HEK293 (cell line): ENCODE results near the gene PWP1.

Experiments used
- BCL6B ChIP-seq: fragments of 450-650 bp; formaldehyde crosslinking; IDR thresholded peaks from 2 replicates; pipeline ENCODE4 v1.5.1; 2017; ENCODE audit warnings: missing biosample characterization, missing genetic modification characterization
- GLI2 ChIP-seq: fragments of 450-650 bp; formaldehyde crosslinking; IDR thresholded peaks from 2 replicates; pipeline ENCODE4; 2017; ENCODE audit warnings: missing biosample characterization, missing genetic modification characterization, low read depth, borderline replicate concordance
- IKZF3 ChIP-seq: fragments of 450-650 bp; IDR thresholded peaks from 2 replicates; pipeline ENCODE4 v1.5.0; 2018; ENCODE audit warnings: missing biosample characterization, mild to moderate bottlenecking, missing genetic modification characterization, moderate library complexity
- KLF10 ChIP-seq: fragments of 450-650 bp; IDR thresholded peaks from 2 replicates; pipeline ENCODE4 v1.5.1; 2018; ENCODE audit warnings: missing biosample characterization, mild to moderate bottlenecking, missing genetic modification characterization
- SP3 ChIP-seq: fragments of 450-650 bp; formaldehyde crosslinking; IDR thresholded peaks from 2 replicates; pipeline ENCODE4 v1.5.1; 2016; ENCODE audit warnings: missing biosample characterization, missing genetic modification characterization
- SP7 ChIP-seq: fragments of 450-650 bp; formaldehyde crosslinking; IDR thresholded peaks from 2 replicates; pipeline ENCODE4 v1.5.1; 2016; ENCODE audit warnings: missing biosample characterization, missing genetic modification characterization
- WT1 ChIP-seq: fragments of 450-650 bp; formaldehyde crosslinking; IDR thresholded peaks from 2 replicates; pipeline ENCODE4 v1.5.1; 2016; ENCODE audit warnings: missing biosample characterization, missing genetic modification characterization
- YY1 ChIP-seq: fragments of 450-650 bp; formaldehyde crosslinking; IDR thresholded peaks from 2 replicates; pipeline ENCODE4 v1.5.1; 2018; ENCODE audit warnings: missing biosample characterization, missing genetic modification characterization
- ZFHX2 ChIP-seq: fragments of 450-650 bp; formaldehyde crosslinking; conservative IDR thresholded peaks from 2 replicates; pipeline ENCODE4 v1.5.1; 2016; ENCODE audit warnings: missing biosample characterization, missing genetic modification characterization
- ZFP37 ChIP-seq: fragments of 450-650 bp; formaldehyde crosslinking; IDR thresholded peaks from 2 replicates; pipeline ENCODE4 v1.5.1; 2016; ENCODE audit warnings: missing biosample characterization, missing genetic modification characterization
- ZIC2 ChIP-seq: fragments of 450-650 bp; formaldehyde crosslinking; IDR thresholded peaks from 2 replicates; pipeline ENCODE4 v1.5.1; 2016; ENCODE audit warnings: missing biosample characterization, missing genetic modification characterization
- ZNF112 ChIP-seq: fragments of 450-650 bp; formaldehyde crosslinking; IDR thresholded peaks from 2 replicates; pipeline ENCODE4 v1.5.0; 2017; ENCODE audit warnings: missing biosample characterization, missing genetic modification characterization
- ZNF174 ChIP-seq: fragments of 450-650 bp; formaldehyde crosslinking; IDR thresholded peaks from 2 replicates; pipeline ENCODE4 v1.5.0; 2017; ENCODE audit warnings: missing biosample characterization, mild to moderate bottlenecking, missing genetic modification characterization
- ZNF239 ChIP-seq: fragments of 450-650 bp; formaldehyde crosslinking; IDR thresholded peaks from 2 replicates; pipeline ENCODE4 v1.5.1; 2016; ENCODE audit warnings: missing biosample characterization, missing genetic modification characterization
- ZNF248 ChIP-seq: fragments of 450-650 bp; formaldehyde crosslinking; IDR thresholded peaks from 2 replicates; pipeline ENCODE4 v1.5.1; 2017; ENCODE audit warnings: missing biosample characterization, missing genetic modification characterization
- ZNF26 ChIP-seq: fragments of 450-650 bp; formaldehyde crosslinking; IDR thresholded peaks from 2 replicates; pipeline ENCODE4 v1.5.1; 2016; ENCODE audit warnings: missing biosample characterization, missing genetic modification characterization
- ZNF266 ChIP-seq: fragments of 450-650 bp; formaldehyde crosslinking; IDR thresholded peaks from 2 replicates; pipeline ENCODE4 v1.5.1; 2016; ENCODE audit warnings: missing biosample characterization, missing genetic modification characterization, low read depth
- ZNF302 ChIP-seq: fragments of 450-650 bp; formaldehyde crosslinking; IDR thresholded peaks from 2 replicates; pipeline ENCODE4 v1.5.1; 2016; ENCODE audit warnings: missing biosample characterization, missing genetic modification characterization, low read depth
- ZNF324 ChIP-seq: fragments of 450-650 bp; formaldehyde crosslinking; IDR thresholded peaks from 2 replicates; pipeline ENCODE4 v1.5.1; 2016; ENCODE audit warnings: missing biosample characterization, missing genetic modification characterization
- ZNF362 ChIP-seq: fragments of 450-650 bp; formaldehyde crosslinking; IDR thresholded peaks from 2 replicates; pipeline ENCODE4 v1.5.1; 2016; ENCODE audit warnings: missing biosample characterization, missing genetic modification characterization
- ZNF394 ChIP-seq: fragments of 450-650 bp; formaldehyde crosslinking; IDR thresholded peaks from 2 replicates; pipeline ENCODE4 v1.5.1; 2016; ENCODE audit warnings: missing biosample characterization, missing genetic modification characterization, mild to moderate bottlenecking, moderate library complexity, borderline replicate concordance
- ZNF398 ChIP-seq: fragments of 450-650 bp; formaldehyde crosslinking; IDR thresholded peaks from 2 replicates; pipeline ENCODE4 v1.5.1; 2017; ENCODE audit warnings: missing biosample characterization, missing genetic modification characterization
- ZNF626 ChIP-seq: fragments of 450-650 bp; sonication (Bioruptor Pico); formaldehyde crosslinking; IDR thresholded peaks from 2 replicates; pipeline ENCODE4 v1.5.1; 2018; ENCODE audit warnings: missing biosample characterization, missing genetic modification characterization, inconsistent platforms
- ZNF629 ChIP-seq: fragments of 450-650 bp; formaldehyde crosslinking; IDR thresholded peaks from 2 replicates; pipeline ENCODE4 v1.5.1; 2017; ENCODE audit warnings: missing biosample characterization, missing genetic modification characterization
- ZNF76 ChIP-seq: fragments of 450-650 bp; formaldehyde crosslinking; IDR thresholded peaks from 2 replicates; pipeline ENCODE4; 2016; ENCODE audit warnings: low read depth, missing biosample characterization, missing genetic modification characterization, borderline replicate concordance
- ZSCAN30 ChIP-seq: fragments of 450-650 bp; IDR thresholded peaks from 2 replicates; pipeline ENCODE4 v1.5.1; 2018; ENCODE audit warnings: missing biosample characterization, mild to moderate bottlenecking, missing genetic modification characterization, moderate library complexity
- TF ChIP-seq, protein P1 (sequence below): IDR thresholded peaks from 2 replicates; pipeline ENCODE4 v1.6.1; 2011; ENCODE audit warnings: mild to moderate bottlenecking, low read depth, low read length, borderline replicate concordance
- TF ChIP-seq, protein P2 (sequence below): fragments of 450-650 bp; formaldehyde crosslinking; optimal IDR thresholded peaks from 2 replicates; pipeline ENCODE3; 2016; ENCODE audit warnings: missing biosample characterization, mild to moderate bottlenecking, missing genetic modification characterization
- TF ChIP-seq, protein P3 (sequence below): sonication (generic); formaldehyde crosslinking; IDR thresholded peaks from 2 replicates; pipeline ENCODE4 v1.8.1; 2022; ENCODE audit warnings: mild to moderate bottlenecking, moderate library complexity, missing genetic modification reagents

The PWP1 gene

GRCh38 chr12:107685360-107686248 is at the start of gene PWP1 (continued):
- TF ChIP-seq ZNF398 (tag by site-specific recombination), result no peak
- peak; percentile 91 for TF ChIP-seq YY1 (tag by site-specific recombination)
- no peak for TF ChIP-seq ZNF239 (tag by site-specific recombination)
- TF ChIP-seq ZNF629 (tag by site-specific recombination), result no peak
- TF ChIP-seq ZNF302 (tag by site-specific recombination), result no peak
- peak; percentile 82 for TF ChIP-seq SP3 (tag by site-specific recombination)
- TF ChIP-seq KLF10 (tag by site-specific recombination), result no peak; the same call in 1 of the 2 replicates
- no peak for TF ChIP-seq ZNF112 (tag by site-specific recombination)
- TF ChIP-seq ZNF248 (tag by site-specific recombination), result no peak
- no peak for TF ChIP-seq ZNF626 (tag by site-specific recombination)
- TF ChIP-seq SP7 (tag by site-specific recombination), result peak; percentile 54; the same call in 1 of the 2 replicates
- no peak for TF ChIP-seq ZNF174 (tag by site-specific recombination)
- peak; percentile 23; the same call in 1 of the 2 replicates for TF ChIP-seq ZNF324 (tag by site-specific recombination)
- TF ChIP-seq, protein P1, sequence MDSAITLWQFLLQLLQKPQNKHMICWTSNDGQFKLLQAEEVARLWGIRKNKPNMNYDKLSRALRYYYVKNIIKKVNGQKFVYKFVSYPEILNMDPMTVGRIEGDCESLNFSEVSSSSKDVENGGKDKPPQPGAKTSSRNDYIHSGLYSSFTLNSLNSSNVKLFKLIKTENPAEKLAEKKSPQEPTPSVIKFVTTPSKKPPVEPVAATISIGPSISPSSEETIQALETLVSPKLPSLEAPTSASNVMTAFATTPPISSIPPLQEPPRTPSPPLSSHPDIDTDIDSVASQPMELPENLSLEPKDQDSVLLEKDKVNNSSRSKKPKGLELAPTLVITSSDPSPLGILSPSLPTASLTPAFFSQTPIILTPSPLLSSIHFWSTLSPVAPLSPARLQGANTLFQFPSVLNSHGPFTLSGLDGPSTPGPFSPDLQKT, result no peak
- TF ChIP-seq, protein P2, sequence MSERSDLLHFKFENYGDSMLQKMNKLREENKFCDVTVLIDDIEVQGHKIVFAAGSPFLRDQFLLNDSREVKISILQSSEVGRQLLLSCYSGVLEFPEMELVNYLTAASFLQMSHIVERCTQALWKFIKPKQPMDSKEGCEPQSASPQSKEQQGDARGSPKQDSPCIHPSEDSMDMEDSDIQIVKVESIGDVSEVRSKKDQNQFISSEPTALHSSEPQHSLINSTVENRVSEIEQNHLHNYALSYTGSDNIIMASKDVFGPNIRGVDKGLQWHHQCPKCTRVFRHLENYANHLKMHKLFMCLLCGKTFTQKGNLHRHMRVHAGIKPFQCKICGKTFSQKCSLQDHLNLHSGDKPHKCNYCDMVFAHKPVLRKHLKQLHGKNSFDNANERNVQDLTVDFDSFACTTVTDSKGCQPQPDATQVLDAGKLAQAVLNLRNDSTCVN, result peak; percentile 37
- TF ChIP-seq ZIC2 (tag by site-specific recombination), result no peak
- no peak for TF ChIP-seq GLI2
- 0 out of 2 replicates have a peak, but pooled peaks have one; percentile 5 for TF ChIP-seq ZFHX2 (tag by site-specific recombination)
- TF ChIP-seq ZSCAN30 (tag by site-specific recombination), result no peak
- TF ChIP-seq, protein P3, sequence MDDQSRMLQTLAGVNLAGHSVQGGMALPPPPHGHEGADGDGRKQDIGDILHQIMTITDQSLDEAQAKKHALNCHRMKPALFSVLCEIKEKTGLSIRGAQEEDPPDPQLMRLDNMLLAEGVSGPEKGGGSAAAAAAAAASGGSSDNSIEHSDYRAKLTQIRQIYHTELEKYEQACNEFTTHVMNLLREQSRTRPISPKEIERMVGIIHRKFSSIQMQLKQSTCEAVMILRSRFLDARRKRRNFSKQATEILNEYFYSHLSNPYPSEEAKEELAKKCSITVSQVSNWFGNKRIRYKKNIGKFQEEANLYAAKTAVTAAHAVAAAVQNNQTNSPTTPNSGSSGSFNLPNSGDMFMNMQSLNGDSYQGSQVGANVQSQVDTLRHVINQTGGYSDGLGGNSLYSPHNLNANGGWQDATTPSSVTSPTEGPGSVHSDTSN (CRISPR knock-in tag), result 0 out of 2 replicates have a peak, but pooled peaks have one; percentile 56
- TF ChIP-seq BCL6B (tag by site-specific recombination), result no peak
- no peak for TF ChIP-seq WT1
- TF ChIP-seq ZNF76 (tag by site-specific recombination), result peak; percentile 27; the same call in 1 of the 2 replicates
- no peak for TF ChIP-seq ZNF266 (tag by site-specific recombination)
- TF ChIP-seq ZNF394 (tag by site-specific recombination), result no peak; the same call in 1 of the 2 replicates
- TF ChIP-seq ZNF362 (tag by site-specific recombination), result no peak
- 0 out of 2 replicates have a peak, but pooled peaks have one; percentile 54 for TF ChIP-seq ZFP37 (tag by site-specific recombination)
- no peak for TF ChIP-seq ZNF26 (tag by site-specific recombination)
- TF ChIP-seq IKZF3 (tag by site-specific recombination), result no peak
